ENCODE data around the gene TRIM39. TPM values are rescaled to one million over a fixed set of nuclear protein-coding genes. Genes with fewer than 3 reads are reported as not detected.

The TRIM39 gene
- total and polyA plus RNA-seq, 9 of the 15 experiments (the other 6 are each of a cell fraction or from before 2014, with no cell fraction given), result 5.6 to 17.7 (median 12.8) TPM

- TF ChIP-seq JUN (IDR thresholded peaks at IDR 0.05; ENCODE audit: borderline replicate concordance, low read depth, low read length), result peak; percentile 14; the same call in 1 of the 2 replicates
- TF ChIP-seq JUN (CRISPR knock-in tag; IDR thresholded peaks at IDR 0.05; ENCODE audit: borderline replicate concordance), result peak; percentile 23; the same call in 1 of the 2 replicates
- TF ChIP-seq U2AF1 (optimal IDR thresholded peaks at IDR 0.05; ENCODE audit: low read depth, low read length), result peak; percentile 86
- TF ChIP-seq ZNF316 (IDR thresholded peaks at IDR 0.05), result peak; percentile 20; the same call in 1 of the 2 replicates
- TF ChIP-seq CHD2 (IDR thresholded peaks at IDR 0.05; ENCODE audit: low read depth, low read length), result peak; percentile 34; the same call in 1 of the 2 replicates
- no peak for TF ChIP-seq ZFP30 (CRISPR knock-in tag; IDR thresholded peaks at IDR 0.05; ENCODE audit: borderline replicate concordance)
- TF ChIP-seq TEAD1 (CRISPR knock-in tag; IDR thresholded peaks at IDR 0.05), result peak; percentile 37 to 84; a peak in 2 of 4 replicates
- peak; percentile 93; the same call in 1 of the 2 replicates for TF ChIP-seq NR1H2 (CRISPR knock-in tag; IDR thresholded peaks at IDR 0.05)
- no peak for TF ChIP-seq THAP7 (CRISPR knock-in tag; IDR thresholded peaks at IDR 0.05)
- TF ChIP-seq NR4A1 (CRISPR knock-in tag; IDR thresholded peaks at IDR 0.05), result no peak
- no peak for TF ChIP-seq NR4A1 (tag; IDR thresholded peaks at IDR 0.05)
- no peak for TF ChIP-seq MCM2 (IDR thresholded peaks at IDR 0.05; ENCODE audit: low read depth)
- TF ChIP-seq HDAC1 (IDR thresholded peaks at IDR 0.05), result peak in 1 of 2 experiments; percentile 78; a peak in 3 of 4 replicates
- TF ChIP-seq CHAMP1 (IDR thresholded peaks at IDR 0.05), result no peak
- peak; percentile 14; the same call in 1 of the 2 replicates for TF ChIP-seq TOE1 (IDR thresholded peaks at IDR 0.05; ENCODE audit: borderline replicate concordance)
- TF ChIP-seq TOE1 (CRISPR knock-in tag; IDR thresholded peaks at IDR 0.05; ENCODE audit: borderline replicate concordance, low read depth), result no peak
- no peak for TF ChIP-seq PRPF4 (IDR thresholded peaks at IDR 0.05; ENCODE audit: insufficient read depth, low read depth, low read length, poor library complexity, severe bottlenecking)
- peak; percentile 98 for TF ChIP-seq GABPA (tag; conservative IDR thresholded peaks at IDR 0.05; ENCODE audit: low read depth)
- peak; percentile 47; the same call in 1 of the 2 replicates for TF ChIP-seq ZBTB7A (IDR thresholded peaks at IDR 0.05; ENCODE audit: borderline replicate concordance, control insufficient read depth, low read depth, low read length)
- TF ChIP-seq TGIF2 (CRISPR knock-in tag; IDR thresholded peaks at IDR 0.05), result peak; percentile 77; the same call in 1 of the 2 replicates
- peak; percentile 60; the same call in 1 of the 2 replicates for TF ChIP-seq ZKSCAN1 (IDR thresholded peaks at IDR 0.05; ENCODE audit: low read depth, low read length)
- TF ChIP-seq HDAC2 (IDR thresholded peaks at IDR 0.05), result no peak; the same call in 1 of the 2 replicates
- TF ChIP-seq ZC3H4 (CRISPR knock-in tag; IDR thresholded peaks at IDR 0.05; ENCODE audit: borderline replicate concordance), result peak; percentile 18; the same call in 1 of the 2 replicates
- TF ChIP-seq NRF1 (conservative IDR thresholded peaks at IDR 0.05 in 1 of 2, IDR thresholded peaks at IDR 0.05 in 1 of 2), result peak; percentile 98 to 99
- TF ChIP-seq ETV5 (CRISPR knock-in tag; IDR thresholded peaks at IDR 0.05; ENCODE audit: low read depth), result peak; percentile 80
- TF ChIP-seq POLR2B (IDR thresholded peaks at IDR 0.05; ENCODE audit: low read depth, partially characterized antibody), result peak; percentile 87
Observed at GRCh38 chr6:30326526-30327231, at the start of gene TRIM39 (continued).
